GM12872 (cell line): ENCODE results near the gene SLX9.

Experiments used
- TF ChIP-seq, protein P1 (sequence below): IDR thresholded peaks from 3 replicates; pipeline ENCODE4 v1.5.1; 2011; ENCODE audit warnings: low read depth, mild to moderate bottlenecking, low read length, moderate library complexity; ENCODE audit not compliant: insufficient read depth

The SLX9 gene

DNA sequence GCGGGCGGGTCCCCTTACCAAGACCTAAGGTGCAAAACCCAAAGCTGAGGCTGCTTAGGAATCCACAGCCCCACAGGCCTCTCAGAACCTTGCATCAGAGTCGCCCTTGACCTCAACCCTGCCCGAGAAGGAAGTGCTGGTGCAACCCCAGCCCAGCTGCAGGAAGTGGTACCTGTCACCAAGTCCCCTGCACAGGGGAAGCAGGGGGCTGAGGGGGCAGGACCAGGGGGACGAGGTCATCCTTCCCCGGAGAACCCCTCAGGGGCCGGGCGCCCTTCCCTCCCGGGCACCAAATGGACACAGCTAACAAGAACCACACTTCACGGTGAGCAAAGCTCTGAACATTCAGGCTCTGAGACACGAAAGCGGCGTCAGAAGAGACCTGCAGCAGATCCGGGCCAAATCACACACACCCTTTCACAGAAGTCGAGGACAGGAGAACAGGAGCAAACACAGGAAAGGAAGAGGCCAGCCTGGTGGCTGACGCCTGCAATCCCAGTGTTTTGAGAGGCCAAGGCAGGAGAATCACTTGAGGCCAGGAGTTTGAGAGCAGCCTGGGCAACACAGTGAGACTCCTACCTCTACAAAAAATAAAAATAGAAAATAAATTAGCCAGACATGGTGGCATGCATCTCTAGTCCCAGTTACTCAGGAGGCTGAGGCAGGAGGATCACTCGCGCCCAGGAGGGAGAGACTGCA, 25.5 kb upstream of the SLX9 start:
- TF ChIP-seq, protein P1, sequence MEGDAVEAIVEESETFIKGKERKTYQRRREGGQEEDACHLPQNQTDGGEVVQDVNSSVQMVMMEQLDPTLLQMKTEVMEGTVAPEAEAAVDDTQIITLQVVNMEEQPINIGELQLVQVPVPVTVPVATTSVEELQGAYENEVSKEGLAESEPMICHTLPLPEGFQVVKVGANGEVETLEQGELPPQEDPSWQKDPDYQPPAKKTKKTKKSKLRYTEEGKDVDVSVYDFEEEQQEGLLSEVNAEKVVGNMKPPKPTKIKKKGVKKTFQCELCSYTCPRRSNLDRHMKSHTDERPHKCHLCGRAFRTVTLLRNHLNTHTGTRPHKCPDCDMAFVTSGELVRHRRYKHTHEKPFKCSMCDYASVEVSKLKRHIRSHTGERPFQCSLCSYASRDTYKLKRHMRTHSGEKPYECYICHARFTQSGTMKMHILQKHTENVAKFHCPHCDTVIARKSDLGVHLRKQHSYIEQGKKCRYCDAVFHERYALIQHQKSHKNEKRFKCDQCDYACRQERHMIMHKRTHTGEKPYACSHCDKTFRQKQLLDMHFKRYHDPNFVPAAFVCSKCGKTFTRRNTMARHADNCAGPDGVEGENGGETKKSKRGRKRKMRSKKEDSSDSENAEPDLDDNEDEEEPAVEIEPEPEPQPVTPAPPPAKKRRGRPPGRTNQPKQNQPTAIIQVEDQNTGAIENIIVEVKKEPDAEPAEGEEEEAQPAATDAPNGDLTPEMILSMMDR: no peak

DNA sequence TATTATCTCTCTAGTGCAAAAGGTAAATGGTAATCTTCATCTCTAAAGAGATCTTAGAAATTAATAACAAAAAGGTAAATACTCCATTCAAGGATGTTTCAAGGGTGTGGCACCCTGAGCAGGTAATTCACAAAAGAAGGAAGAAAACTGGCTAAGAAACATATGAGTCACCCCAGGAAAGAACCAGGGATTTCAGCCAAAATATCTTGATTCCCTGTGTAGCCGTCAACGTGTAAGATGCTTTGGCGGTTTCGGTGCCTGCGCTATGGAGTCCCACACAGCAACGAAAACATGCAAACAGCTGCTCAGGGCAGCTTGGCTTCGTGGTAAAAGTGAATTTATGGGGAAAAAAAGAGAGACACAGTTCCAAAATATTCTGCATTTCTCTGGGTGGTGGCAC, 22.9 kb upstream of the SLX9 start:
- TF ChIP-seq, protein P1: no peak

DNA sequence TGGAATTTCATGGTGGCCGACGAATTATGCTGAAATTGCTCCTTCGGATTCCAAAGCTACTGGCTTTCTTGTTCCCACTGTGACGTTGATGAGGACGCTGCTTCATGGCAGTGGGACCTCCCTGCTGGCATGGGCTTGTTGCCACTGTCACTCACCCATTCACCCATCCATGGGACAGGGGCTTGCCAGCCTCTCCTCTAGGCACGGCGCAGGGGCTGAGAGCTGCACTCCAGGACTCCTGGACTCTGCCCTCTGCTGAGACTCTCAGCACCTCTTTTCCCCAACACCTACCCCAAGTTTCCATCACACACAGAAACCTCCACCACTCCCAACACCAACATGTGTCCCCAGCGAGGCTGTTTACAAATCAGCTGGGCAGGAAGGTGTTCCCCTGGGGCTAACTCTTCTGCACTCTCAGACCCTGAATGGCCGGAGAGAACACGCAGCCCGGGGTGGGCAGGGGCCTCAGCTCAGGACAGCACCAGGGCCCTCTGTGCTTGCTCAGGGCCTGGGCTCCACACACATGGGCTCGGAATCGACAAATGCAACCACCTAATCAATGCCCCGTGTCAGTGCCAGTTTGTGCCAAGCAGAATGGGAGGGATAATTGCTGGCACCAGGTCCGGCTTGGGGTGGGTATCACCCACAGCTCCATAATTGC, 22.3 kb upstream of the SLX9 start:
- TF ChIP-seq, protein P1: no peak

DNA sequence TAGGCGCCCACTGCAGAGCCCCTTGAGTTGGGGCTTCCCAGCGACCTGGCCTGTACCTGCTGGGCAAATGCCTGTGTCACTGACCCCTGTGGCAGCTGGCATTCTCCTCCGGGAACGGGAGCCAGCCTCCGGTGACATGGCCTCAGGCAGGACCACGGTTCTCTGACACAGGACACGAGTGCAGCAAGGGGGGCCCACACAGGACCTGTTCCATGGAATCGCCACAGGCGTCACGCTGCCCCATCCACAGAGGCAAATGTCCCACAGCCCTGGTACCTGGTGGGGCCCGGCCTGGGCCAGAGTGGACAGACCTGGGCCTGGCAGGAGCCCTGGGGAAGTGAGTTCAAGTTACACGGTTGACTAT, 21.7 kb upstream of the SLX9 start:
- TF ChIP-seq, protein P1: no peak

DNA sequence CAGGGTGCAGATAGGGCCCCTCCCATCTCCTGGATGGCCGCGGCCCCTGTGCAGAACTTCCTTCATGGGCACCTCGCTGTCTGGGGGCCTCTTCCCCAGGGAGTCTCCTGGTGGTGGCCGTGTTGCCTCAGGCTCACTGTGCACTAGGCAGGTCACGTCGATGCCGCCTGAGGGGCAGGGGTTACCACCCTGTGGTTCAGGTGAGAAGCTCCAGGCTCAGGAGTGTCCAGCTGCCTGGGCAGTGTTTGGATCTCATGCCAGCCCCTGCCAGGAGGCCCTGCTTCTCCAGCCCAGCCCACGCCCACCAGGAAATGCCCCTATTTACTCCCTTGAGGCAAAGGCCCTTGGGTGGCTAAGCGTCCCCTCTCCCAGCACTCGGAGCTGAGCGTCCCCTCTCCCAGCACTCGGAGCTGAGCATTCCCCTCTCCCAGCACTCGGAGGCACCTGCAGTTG, 21.2 kb upstream of the SLX9 start:
- TF ChIP-seq, protein P1: no peak

DNA sequence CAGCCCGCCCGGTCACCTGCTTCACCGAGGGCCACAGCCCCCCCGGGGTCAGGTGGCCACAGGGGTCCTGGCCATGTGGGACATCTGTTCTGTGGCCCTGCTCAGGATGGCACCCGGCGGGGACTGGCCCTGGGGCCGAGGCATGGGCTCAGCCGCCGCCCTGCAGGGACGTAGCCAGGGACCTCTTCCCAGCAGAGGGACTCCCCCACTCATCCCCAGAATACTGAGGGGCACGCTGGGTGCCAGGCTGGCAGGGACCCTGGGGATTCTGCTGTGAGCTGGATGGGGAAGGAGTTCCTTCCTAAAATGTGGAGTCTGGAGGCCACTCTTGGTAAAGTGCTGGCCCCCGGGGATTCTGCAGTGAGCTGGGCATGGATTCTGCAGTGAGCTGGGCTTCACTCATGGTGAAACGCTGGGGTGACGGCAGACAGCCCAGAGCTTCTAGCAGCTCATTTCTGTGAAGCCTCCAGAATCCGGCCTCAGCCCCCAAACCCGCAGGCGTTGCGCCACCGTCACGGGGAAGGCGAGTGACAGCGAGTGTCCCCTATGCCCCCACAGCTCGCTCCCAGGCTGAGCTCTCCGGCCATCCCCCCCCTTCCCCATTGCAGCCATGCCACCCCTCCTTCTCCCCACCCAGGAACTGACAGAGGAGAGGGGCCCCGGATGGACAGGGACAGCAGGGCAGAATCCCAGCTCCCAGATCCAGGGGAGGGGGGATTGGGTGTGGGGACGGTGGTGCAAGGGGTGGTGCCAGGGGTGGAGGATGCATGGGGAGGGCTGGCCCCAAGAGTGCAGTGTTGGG, 20.5 kb upstream of the SLX9 start:
- TF ChIP-seq, protein P1: no peak
